ENCODE measurements around the gene MAP3K12.

DNA sequence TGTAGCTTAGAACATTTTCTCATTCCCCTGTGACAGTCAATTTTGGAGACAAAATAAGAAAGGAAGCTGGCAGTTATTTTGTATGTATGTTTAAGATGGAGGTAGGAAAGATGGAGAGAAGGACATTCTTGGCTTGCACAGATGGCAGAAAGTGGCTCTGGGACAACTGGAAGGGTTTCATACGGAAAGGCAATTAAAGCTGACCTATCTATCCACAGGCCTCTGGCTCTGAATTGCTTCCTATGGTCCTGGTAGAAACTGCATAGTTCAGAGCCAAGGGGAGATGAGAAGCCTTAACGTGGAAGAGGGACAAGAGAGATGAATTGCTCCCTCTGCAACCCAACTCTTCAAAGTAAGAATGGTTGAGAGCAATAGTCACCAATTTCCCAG, 16.0 kb upstream of the MAP3K12 start:
- TF ChIP-seq, protein P1, sequence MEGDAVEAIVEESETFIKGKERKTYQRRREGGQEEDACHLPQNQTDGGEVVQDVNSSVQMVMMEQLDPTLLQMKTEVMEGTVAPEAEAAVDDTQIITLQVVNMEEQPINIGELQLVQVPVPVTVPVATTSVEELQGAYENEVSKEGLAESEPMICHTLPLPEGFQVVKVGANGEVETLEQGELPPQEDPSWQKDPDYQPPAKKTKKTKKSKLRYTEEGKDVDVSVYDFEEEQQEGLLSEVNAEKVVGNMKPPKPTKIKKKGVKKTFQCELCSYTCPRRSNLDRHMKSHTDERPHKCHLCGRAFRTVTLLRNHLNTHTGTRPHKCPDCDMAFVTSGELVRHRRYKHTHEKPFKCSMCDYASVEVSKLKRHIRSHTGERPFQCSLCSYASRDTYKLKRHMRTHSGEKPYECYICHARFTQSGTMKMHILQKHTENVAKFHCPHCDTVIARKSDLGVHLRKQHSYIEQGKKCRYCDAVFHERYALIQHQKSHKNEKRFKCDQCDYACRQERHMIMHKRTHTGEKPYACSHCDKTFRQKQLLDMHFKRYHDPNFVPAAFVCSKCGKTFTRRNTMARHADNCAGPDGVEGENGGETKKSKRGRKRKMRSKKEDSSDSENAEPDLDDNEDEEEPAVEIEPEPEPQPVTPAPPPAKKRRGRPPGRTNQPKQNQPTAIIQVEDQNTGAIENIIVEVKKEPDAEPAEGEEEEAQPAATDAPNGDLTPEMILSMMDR (IDR thresholded peaks at IDR 0.05): no peak
- no peak for TF ChIP-seq ZFX (IDR thresholded peaks at IDR 0.05; ENCODE audit: borderline replicate concordance)
